H1 (cell line): Measurements from ENCODE around the gene CYTH1. TPM values are rescaled to one million over a fixed set of nuclear protein-coding genes. Genes with fewer than 3 reads are reported as not detected.

Experiments
- EP300 ChIP-seq, 2 experiments: IDR thresholded peaks; 1 replicate in 1 of 2; 2 replicates in 1 of 2; pipeline ENCODE4 v1.6.1; 2011 to 2012; ENCODE audit warnings: low read depth in 2 of 2, low read length in 2 of 2, mild to moderate bottlenecking in 2 of 2, borderline replicate concordance in 1 of 2, inconsistent platforms in 1 of 2, moderate library complexity in 1 of 2
- KDM5A ChIP-seq: fragments of 200-600 bp; IDR thresholded peaks from 2 replicates; pipeline ENCODE4 v1.7.1; 2012; ENCODE audit warnings: mild to moderate bottlenecking, low read length, inconsistent platforms, mixed read lengths
- NANOG ChIP-seq: IDR thresholded peaks from 2 replicates; pipeline ENCODE4 v1.6.1; 2011; ENCODE audit warnings: low read length, low read depth, mild to moderate bottlenecking, inconsistent platforms; ENCODE audit not compliant: insufficient read depth, poor library complexity, severe bottlenecking
- polyA plus RNA-seq, 7 experiments: library from polyadenylated mRNA; depleted of rRNA in 3 of 7; stranded (reverse) in 5 of 7; unstranded in 2 of 7; fragments of >200 nt in 5 of 7; fragments of 200-250 nt in 2 of 7; gene quantifications; 1 replicate in 5 of 7; 2 replicates in 1 of 7; 4 replicates in 1 of 7; pipeline versions ENCODE4 v1.2.1 to v1.2.3, GENCODE V29; 2011 to 2013; ENCODE audit warnings: missing spikeins in 2 of 7, mixed read lengths in 2 of 7
- total RNA-seq: library from RNA; stranded (reverse); fragmentation: NEBNext Ultra II Directional; extraction: Animal tissue kit (Norgen Biotek cat#: 25700); gene quantifications from 2 replicates; pipeline ENCODE4 v1.2.1, GENCODE V29; 2021
- TF ChIP-seq, protein P1 (sequence below): IDR thresholded peaks from 2 replicates; pipeline ENCODE4 v1.6.1; 2012; ENCODE audit warnings: inconsistent platforms

Gene CYTH1
- total and polyA plus RNA-seq, 2 of the 8 experiments (the other 6 are each of a cell fraction or from before 2014, with no cell fraction given), result 12.8 to 14.8 TPM

DNA sequence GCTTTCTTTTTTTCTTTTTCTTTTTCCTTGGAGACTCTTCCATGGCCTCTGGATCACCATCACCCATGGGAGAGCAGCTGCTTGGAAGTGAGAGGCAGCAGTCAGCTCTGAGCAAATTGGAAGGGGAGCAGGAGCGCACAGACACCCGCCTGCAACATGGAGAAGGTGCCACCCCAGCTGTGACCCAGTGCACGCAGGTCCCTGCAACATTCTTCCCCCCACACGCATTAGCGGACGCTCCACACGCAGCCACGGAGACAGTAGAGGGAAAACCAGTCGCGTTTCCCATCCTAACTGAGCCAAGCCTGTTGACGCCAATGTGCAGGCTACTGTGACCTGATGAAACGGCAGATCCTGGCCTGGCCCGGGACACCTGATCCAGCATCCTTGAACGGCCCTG, 20.4 kb upstream of the CYTH1 start (continued):
- TF ChIP-seq EP300 (IDR thresholded peaks at IDR 0.05; ENCODE audit: borderline replicate concordance in 1 of 2, low read depth in 2 of 2, low read length in 2 of 2) (no peak), KDM5A (no peak), NANOG (no peak)
- TF ChIP-seq, protein P1, sequence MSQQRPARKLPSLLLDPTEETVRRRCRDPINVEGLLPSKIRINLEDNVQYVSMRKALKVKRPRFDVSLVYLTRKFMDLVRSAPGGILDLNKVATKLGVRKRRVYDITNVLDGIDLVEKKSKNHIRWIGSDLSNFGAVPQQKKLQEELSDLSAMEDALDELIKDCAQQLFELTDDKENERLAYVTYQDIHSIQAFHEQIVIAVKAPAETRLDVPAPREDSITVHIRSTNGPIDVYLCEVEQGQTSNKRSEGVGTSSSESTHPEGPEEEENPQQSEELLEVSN, result no peak
